Cardiac muscle cell (in vitro differentiated cells and primary cell): ENCODE results near the gene POTEH. TPM values are rescaled to one million over a fixed set of nuclear protein-coding genes. Genes with fewer than 3 reads are reported as not detected.
"Not testable (repeated sequence)": the region's sequence is repeated elsewhere in the genome, so short reads cannot be mapped to it uniquely, and the experiment has no call there.

Experiments used
- DNase-seq, 2 donors: peaks; one replicate each; pipeline versions ENCODE4 v3.0.0 to v3.0.0-alpha.2; 2010 to 2017; ENCODE audit warnings: low read depth in 1 of 2, low spot score in 1 of 2
- H3K27ac ChIP-seq: fragments of 200-600 bp; sonication (generic); 2 replicates; pipeline ENCODE4 v1.5.1; 2016
- H3K27me3 ChIP-seq: fragments of 200-600 bp; sonication (generic); 2 replicates; pipeline ENCODE4 v1.6.0; 2016; ENCODE audit warnings: control low read depth
- H3K36me3 ChIP-seq: fragments of 200-600 bp; sonication (generic); 2 replicates; pipeline ENCODE4 v1.5.1; 2016; ENCODE audit warnings: control low read depth
- H3K4me1 ChIP-seq: fragments of 200-600 bp; sonication (generic); 2 replicates; pipeline ENCODE4 v1.8.1; 2017; ENCODE audit warnings: low read depth, mild to moderate bottlenecking, mixed run types
- H3K4me3 ChIP-seq: fragments of 200-600 bp; sonication (generic); 2 replicates; pipeline ENCODE4 v1.5.1; 2016; ENCODE audit warnings: mild to moderate bottlenecking
- H3K9me3 ChIP-seq: fragments of 200-600 bp; sonication (generic); 2 replicates; pipeline ENCODE4 v1.5.1; 2017; ENCODE audit warnings: low read depth, mild to moderate bottlenecking, control low read depth
- polyA plus RNA-seq: library from polyadenylated mRNA; unstranded; fragments of >200 nt; fragmentation: Nextera tagmentation; extraction: Ambion mirVana; gene quantifications from 2 replicates; pipeline ENCODE4 v1.2.1, GENCODE V29; 2016
- total RNA-seq: library from RNA; depleted of rRNA; stranded (reverse); fragments of >200 nt; gene quantifications from 2 replicates; pipeline ENCODE4 v1.2.3, GENCODE V29; 2016

Gene POTEH
- total and polyA plus RNA-seq, 2 experiments from 2014 or later = not detected

DNA sequence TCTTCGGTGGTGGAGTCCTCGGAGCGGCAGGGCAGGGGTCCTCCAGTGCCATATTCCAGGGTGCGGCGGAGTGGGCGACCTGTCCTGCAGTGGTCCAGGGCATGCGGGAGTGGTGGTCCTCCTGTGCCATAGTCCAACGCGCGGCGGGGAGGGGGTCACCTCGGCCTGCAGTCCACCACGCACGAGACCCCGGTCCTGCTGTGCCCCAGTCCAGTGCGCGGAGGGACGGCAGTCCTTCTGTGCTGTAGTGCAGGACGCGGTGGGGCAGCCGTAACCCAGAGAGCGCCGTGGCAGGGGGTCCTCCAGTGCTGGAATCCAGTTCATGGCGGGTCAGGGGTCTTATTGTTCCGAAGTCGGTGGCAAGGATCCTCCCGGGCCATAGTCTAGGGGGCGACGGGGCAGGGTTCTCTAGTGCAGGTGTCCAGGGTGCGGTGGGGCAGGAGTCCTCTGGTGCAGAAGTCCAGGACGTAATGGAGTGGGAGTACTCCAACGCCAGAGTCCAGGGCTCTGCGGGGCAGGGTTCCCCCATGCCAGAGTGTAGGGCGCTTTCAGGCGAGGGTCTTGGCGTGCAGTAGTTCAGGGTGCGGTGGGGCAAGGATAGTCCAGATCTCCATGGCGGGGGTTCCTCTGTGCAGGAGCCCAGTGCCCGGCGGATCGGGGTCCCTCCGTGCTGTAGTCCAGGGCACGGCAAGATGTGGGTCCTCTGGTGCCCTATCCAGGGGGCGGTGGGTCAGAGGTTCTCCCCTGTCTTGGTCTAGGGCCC is 70.7 kb downstream of the POTEH start:
- H3K9me3 ChIP-seq, H3K4me3 ChIP-seq, H3K27me3 ChIP-seq, H3K4me1 ChIP-seq, DNase-seq, H3K27ac ChIP-seq, H3K36me3 ChIP-seq: not testable (repeated sequence)

DNA sequence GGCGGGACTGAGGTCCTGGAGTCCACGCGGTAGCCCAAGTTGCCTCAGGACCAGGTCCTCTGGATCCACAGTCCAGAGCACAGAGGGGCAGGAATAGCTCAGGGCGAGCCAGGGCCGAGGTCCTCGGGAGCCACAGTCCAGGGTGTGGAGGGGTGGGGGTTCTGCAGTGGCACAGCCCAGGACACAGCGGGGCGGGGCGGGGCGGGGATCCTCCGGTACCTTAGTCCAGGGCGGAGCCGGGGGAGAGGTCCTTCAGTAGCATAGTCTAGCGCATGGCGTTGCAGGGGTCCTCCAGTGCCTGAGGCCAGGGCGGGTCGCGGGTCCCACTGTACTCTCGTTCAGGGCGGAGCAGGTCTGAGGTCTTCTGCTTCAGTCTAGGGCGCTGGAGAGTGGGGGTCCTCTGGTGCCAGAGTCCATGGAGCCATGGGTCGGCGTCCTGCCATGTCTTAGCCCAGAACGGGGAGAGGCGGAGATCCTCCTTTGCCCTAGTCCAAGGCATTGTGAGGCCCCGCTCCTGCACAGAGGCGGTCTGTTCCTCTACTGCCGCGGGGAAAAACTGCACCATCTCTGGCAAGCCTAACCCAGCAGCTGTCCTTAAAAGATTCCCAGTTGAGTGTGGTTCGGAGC is 71.4 kb downstream of the POTEH start:
- DNase-seq, H3K36me3 ChIP-seq: not testable (repeated sequence)

GRCh38 chr22:15763559-15763958 is 73.7 kb downstream of the POTEH start:
- not testable (repeated sequence) for H3K36me3 ChIP-seq, H3K27ac ChIP-seq, H3K4me1 ChIP-seq, H3K27me3 ChIP-seq, H3K9me3 ChIP-seq, DNase-seq, H3K4me3 ChIP-seq

More for the DNA sequence above, 71.4 kb downstream of the POTEH start:
- H3K4me1 ChIP-seq, H3K27ac ChIP-seq, H3K4me3 ChIP-seq, H3K9me3 ChIP-seq, H3K27me3 ChIP-seq: not testable (repeated sequence)

Other genes with a start within 250 kb of the POTEH start
- gene OR11H1, start 161.8 kb upstream of the POTEH start, total RNA-seq = not detected in 2 replicates
- not detected in 2 replicates for gene OR11H1, start 161.8 kb upstream of the POTEH start, polyA plus RNA-seq